ENCODE results near the gene HGS. TPM values are rescaled to one million over a fixed set of nuclear protein-coding genes. Genes with fewer than 3 reads are reported as not detected.

Gene HGS
- total and polyA plus RNA-seq, 2 of the 13 experiments (the other 11 are each of a cell fraction or from before 2014, with no cell fraction given), result 73.3 to 78.1 TPM

DNA sequence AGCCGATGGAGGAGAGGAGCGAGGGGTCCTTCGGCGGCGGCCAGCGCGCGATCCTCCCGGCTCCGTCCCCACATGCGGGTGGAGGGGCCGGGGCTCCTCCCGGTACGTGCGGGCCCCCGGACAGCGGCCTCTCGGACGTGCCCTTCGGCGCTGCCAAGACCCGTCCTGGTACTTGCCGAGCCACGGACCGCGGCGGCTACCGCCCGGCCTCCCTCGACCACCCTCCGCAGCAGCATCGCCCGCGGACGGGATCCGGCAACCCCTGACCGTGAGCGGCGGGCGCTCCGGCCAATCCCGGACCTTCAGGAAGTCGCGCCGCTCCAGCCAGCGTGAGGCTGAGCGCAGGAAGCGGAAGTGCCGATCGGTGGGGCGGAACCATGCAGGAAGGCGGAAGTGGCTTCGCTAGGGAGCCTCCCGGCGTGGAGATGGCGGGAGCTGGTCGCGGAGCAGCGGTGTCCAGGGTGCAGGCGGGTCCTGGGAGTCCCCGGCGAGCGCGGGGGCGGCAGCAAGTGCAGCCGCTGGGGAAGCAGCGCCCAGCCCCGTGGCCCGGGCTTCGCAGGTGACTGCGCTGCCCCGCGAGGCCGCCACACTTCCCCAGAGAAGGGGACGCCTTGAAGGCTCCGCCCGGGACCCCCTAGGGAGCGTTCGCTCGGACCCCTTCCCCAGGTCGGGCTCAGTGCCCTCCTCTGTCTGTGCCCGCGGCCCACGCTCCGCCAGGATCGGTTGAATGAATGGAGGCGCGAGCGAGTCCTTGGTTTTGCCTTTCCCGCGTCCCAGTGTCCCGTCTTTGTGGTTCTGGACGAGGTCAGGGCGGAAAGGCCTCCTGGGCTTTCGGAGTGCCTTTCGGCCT lies 17.2 kb upstream of the HGS start, which contains the start of the genes CCDC137 and OXLD1 (continued):
- TF ChIP-seq, protein P1, sequence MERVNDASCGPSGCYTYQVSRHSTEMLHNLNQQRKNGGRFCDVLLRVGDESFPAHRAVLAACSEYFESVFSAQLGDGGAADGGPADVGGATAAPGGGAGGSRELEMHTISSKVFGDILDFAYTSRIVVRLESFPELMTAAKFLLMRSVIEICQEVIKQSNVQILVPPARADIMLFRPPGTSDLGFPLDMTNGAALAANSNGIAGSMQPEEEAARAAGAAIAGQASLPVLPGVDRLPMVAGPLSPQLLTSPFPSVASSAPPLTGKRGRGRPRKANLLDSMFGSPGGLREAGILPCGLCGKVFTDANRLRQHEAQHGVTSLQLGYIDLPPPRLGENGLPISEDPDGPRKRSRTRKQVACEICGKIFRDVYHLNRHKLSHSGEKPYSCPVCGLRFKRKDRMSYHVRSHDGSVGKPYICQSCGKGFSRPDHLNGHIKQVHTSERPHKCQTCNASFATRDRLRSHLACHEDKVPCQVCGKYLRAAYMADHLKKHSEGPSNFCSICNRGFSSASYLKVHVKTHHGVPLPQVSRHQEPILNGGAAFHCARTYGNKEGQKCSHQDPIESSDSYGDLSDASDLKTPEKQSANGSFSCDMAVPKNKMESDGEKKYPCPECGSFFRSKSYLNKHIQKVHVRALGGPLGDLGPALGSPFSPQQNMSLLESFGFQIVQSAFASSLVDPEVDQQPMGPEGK (CRISPR knock-in tag; IDR thresholded peaks at IDR 0.05), result peak; percentile 66
- TF ChIP-seq TFE3 (CRISPR knock-in tag; IDR thresholded peaks at IDR 0.05) (0 out of 2 replicates have a peak, but pooled peaks have one; percentile 44), ZNF724P (CRISPR knock-in tag; IDR thresholded peaks at IDR 0.05; ENCODE audit: borderline replicate concordance) (peak; percentile 86; the same call in 1 of the 2 replicates), U2AF1 (optimal IDR thresholded peaks at IDR 0.05; ENCODE audit: low read depth, low read length) (no peak), NRL (CRISPR knock-in tag; IDR thresholded peaks at IDR 0.05; ENCODE audit: borderline replicate concordance) (peak; percentile 77), CREBL2 (CRISPR knock-in tag; IDR thresholded peaks at IDR 0.05; ENCODE audit: borderline replicate concordance) (peak; percentile 90; the same call in 1 of the 2 replicates), SMAD9 (CRISPR knock-in tag; IDR thresholded peaks at IDR 0.05) (peak; percentile 77; the same call in 1 of the 2 replicates), ZSCAN29 (CRISPR knock-in tag; conservative IDR thresholded peaks at IDR 0.05) (peak; percentile 83; the same call in 1 of the 2 replicates), CCDC6 (CRISPR knock-in tag; IDR thresholded peaks at IDR 0.05) (no peak; the same call in 1 of the 2 replicates), ZNF264 (CRISPR knock-in tag; IDR thresholded peaks at IDR 0.05) (peak; percentile 65; the same call in 1 of the 2 replicates), AKAP8 (CRISPR knock-in tag; IDR thresholded peaks at IDR 0.05) (peak; percentile 23; the same call in 1 of the 2 replicates), KMT2A (CRISPR knock-in tag; IDR thresholded peaks at IDR 0.05) (peak; percentile 98), KDM6A (CRISPR knock-in tag; IDR thresholded peaks at IDR 0.05; ENCODE audit: low read depth) (no peak), STAT6 (CRISPR knock-in tag; IDR thresholded peaks at IDR 0.05; ENCODE audit: borderline replicate concordance) (peak; percentile 75; the same call in 1 of the 2 replicates), MED13 (CRISPR knock-in tag; IDR thresholded peaks at IDR 0.05) (peak; percentile 22; the same call in 1 of the 2 replicates), RCOR2 (CRISPR knock-in tag; IDR thresholded peaks at IDR 0.05) (no peak), ZNF615 (CRISPR knock-in tag; IDR thresholded peaks at IDR 0.05; ENCODE audit: borderline replicate concordance) (no peak), XBP1 (CRISPR knock-in tag; IDR thresholded peaks at IDR 0.05) (no peak), ZMAT5 (CRISPR knock-in tag; IDR thresholded peaks at IDR 0.05; ENCODE audit: borderline replicate concordance, low read depth) (no peak), GTF3A (CRISPR knock-in tag; conservative IDR thresholded peaks at IDR 0.05) (no peak; the same call in 1 of the 2 replicates)
- TF ChIP-seq, protein P2, sequence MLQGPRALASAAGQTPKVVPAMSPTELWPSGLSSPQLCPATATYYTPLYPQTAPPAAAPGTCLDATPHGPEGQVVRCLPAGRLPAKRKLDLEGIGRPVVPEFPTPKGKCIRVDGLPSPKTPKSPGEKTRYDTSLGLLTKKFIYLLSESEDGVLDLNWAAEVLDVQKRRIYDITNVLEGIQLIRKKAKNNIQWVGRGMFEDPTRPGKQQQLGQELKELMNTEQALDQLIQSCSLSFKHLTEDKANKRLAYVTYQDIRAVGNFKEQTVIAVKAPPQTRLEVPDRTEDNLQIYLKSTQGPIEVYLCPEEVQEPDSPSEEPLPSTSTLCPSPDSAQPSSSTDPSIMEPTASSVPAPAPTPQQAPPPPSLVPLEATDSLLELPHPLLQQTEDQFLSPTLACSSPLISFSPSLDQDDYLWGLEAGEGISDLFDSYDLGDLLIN (CRISPR knock-in tag; IDR thresholded peaks at IDR 0.05; ENCODE audit: borderline replicate concordance), result peak; percentile 77; the same call in 1 of the 2 replicates
